ENCODE results near the gene SPG11. TPM values are rescaled to one million over a fixed set of nuclear protein-coding genes. Genes with fewer than 3 reads are reported as not detected.
A peak's percentile ranks its signal among the peaks of the same experiment; 100 is the strongest.

Gene SPG11
- total and polyA plus RNA-seq, 9 of the 15 experiments (the other 6 are each of a cell fraction or from before 2014, with no cell fraction given) = 23.3 to 71.2 (median 45.6) TPM

GRCh38 chr15:44711743-44712345 lies 48.4 kb upstream of the SPG11 start (continued):
- TF ChIP-seq NFRKB (IDR thresholded peaks at IDR 0.05; ENCODE audit: low read depth) (no peak; the same call in 1 of the 2 replicates), MED1 (CRISPR knock-in tag; IDR thresholded peaks at IDR 0.05; ENCODE audit: borderline replicate concordance) (no peak), ARID4B (CRISPR knock-in tag; IDR thresholded peaks at IDR 0.05) (no peak; the same call in 1 of the 2 replicates), ZNF316 (IDR thresholded peaks at IDR 0.05) (no peak), ZKSCAN3 (CRISPR knock-in tag; IDR thresholded peaks at IDR 0.05) (no peak), HMG20A (CRISPR knock-in tag; conservative IDR thresholded peaks at IDR 0.05) (no peak), TCF7 (IDR thresholded peaks at IDR 0.05; ENCODE audit: borderline replicate concordance) (no peak), HLTF (IDR thresholded peaks at IDR 0.05) (peak; percentile 73; the same call in 1 of the 2 replicates), ZNF785 (CRISPR knock-in tag; IDR thresholded peaks at IDR 0.05) (no peak), ZBTB17 (CRISPR knock-in tag; IDR thresholded peaks at IDR 0.05) (no peak), NFXL1 (CRISPR knock-in tag; IDR thresholded peaks at IDR 0.05) (no peak), SMARCA4 (IDR thresholded peaks at IDR 0.05) (0 out of 2 replicates have a peak, but pooled peaks have one; percentile 12), CBX1 (IDR thresholded peaks at IDR 0.05; ENCODE audit: low read depth) (no peak), GTF2A2 (tag; IDR thresholded peaks at IDR 0.05) (no peak), MTA3 (IDR thresholded peaks at IDR 0.05; ENCODE audit: borderline replicate concordance) (no peak), ZNF75A (CRISPR knock-in tag; IDR thresholded peaks at IDR 0.05) (no peak), ZNF395 (CRISPR knock-in tag; IDR thresholded peaks at IDR 0.05) (no peak)
- TF ChIP-seq, protein P1, sequence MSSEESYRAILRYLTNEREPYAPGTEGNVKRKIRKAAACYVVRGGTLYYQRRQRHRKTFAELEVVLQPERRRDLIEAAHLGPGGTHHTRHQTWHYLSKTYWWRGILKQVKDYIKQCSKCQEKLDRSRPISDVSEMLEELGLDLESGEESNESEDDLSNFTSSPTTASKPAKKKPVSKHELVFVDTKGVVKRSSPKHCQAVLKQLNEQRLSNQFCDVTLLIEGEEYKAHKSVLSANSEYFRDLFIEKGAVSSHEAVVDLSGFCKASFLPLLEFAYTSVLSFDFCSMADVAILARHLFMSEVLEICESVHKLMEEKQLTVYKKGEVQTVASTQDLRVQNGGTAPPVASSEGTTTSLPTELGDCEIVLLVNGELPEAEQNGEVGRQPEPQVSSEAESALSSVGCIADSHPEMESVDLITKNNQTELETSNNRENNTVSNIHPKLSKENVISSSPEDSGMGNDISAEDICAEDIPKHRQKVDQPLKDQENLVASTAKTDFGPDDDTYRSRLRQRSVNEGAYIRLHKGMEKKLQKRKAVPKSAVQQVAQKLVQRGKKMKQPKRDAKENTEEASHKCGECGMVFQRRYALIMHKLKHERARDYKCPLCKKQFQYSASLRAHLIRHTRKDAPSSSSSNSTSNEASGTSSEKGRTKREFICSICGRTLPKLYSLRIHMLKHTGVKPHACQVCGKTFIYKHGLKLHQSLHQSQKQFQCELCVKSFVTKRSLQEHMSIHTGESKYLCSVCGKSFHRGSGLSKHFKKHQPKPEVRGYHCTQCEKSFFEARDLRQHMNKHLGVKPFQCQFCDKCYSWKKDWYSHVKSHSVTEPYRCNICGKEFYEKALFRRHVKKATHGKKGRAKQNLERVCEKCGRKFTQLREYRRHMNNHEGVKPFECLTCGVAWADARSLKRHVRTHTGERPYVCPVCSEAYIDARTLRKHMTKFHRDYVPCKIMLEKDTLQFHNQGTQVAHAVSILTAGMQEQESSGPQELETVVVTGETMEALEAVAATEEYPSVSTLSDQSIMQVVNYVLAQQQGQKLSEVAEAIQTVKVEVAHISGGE (CRISPR knock-in tag; IDR thresholded peaks at IDR 0.05) = no peak
- TF ChIP-seq, protein P2, sequence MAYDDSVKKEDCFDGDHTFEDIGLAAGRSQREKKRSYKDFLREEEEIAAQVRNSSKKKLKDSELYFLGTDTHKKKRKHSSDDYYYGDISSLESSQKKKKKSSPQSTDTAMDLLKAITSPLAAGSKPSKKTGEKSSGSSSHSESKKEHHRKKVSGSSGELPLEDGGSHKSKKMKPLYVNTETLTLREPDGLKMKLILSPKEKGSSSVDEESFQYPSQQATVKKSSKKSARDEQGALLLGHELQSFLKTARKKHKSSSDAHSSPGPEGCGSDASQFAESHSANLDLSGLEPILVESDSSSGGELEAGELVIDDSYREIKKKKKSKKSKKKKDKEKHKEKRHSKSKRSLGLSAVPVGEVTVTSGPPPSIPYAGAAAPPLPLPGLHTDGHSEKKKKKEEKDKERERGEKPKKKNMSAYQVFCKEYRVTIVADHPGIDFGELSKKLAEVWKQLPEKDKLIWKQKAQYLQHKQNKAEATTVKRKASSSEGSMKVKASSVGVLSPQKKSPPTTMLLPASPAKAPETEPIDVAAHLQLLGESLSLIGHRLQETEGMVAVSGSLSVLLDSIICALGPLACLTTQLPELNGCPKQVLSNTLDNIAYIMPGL (CRISPR knock-in tag; IDR thresholded peaks at IDR 0.05) = peak; percentile 79

Data from K562 (cell line).